HCT116 (cell line): ENCODE results near the gene TMEM181. TPM values are rescaled to one million over a fixed set of nuclear protein-coding genes. Genes with fewer than 3 reads are reported as not detected.

Experiments used
- ATAC-seq: fragments of 200-7000 bp; cut with Tn5 transposase; 2 replicates; pipeline ENCODE4 v1.9.1; 2020; ENCODE audit warnings: mild to moderate bottlenecking, moderate library complexity
- BruUV-seq: library from RNA; stranded (reverse); fragments of 400-500 nt; replicated peaks from 2 replicates; lab custom pipeline; 2021; lab: Mats Ljungman, UMichigan
- CTCF ChIA-PET: fragments of 300-600 bp; sonication (Branson Sonifier 250); formaldehyde crosslinking; loops from one replicate; lab custom pipeline; 2021; ENCODE audit warnings: antibody characterized with exemption; lab: Charles Lee
- POLR2A ChIA-PET: fragments of 300-600, 350-600 bp; sonication (Branson Sonifier 250); formaldehyde crosslinking; loops from one replicate; lab custom pipeline; 2021; ENCODE audit warnings: antibody characterized with exemption; lab: Charles Lee
- RAD21 ChIA-PET, 2 experiments: fragments of 300-600 bp; sonication (Branson Sonifier 250); formaldehyde crosslinking; loops; one replicate each; lab custom pipeline; 2023; ENCODE audit warnings: low total read pairs in 2 of 2; ENCODE audit not compliant: uncharacterized antibody in 2 of 2, unreplicated experiment in 2 of 2, low non-redundant PET in 1 of 2; lab: Charles Lee
- DNase-seq: peaks from one replicate; pipeline ENCODE4 v3.0.0-alpha.2; 2010; ENCODE audit warnings: low read depth, low spot score
- H2AFZ ChIP-seq: fragments of 200-600 bp; shearing (Covaris generic), sonication (generic); 2 replicates; pipeline ENCODE4 v1.6.1; 2017; ENCODE audit warnings: low read depth, mixed run types, mixed read lengths, antibody characterized with exemption, low read length; ENCODE audit not compliant: poor library complexity, severe bottlenecking
- H3K27ac ChIP-seq: 2 replicates; pipeline ENCODE4 v1.5.1; 2012; ENCODE audit warnings: low read depth, low read length
- H3K27me3 ChIP-seq: fragments of 200-600 bp; sonication (generic); 2 replicates; pipeline ENCODE4 v1.6.1; 2016; ENCODE audit warnings: mixed run types, low read length, mixed read lengths; ENCODE audit not compliant: insufficient read depth
- H3K36me3 ChIP-seq, 2 experiments: fragments of 200-500 bp in 1 of 2; fragments of 200-600 bp in 1 of 2; sonication (Bioruptor generic) in 1 of 2; sonication (generic) in 1 of 2; 2 replicates each; pipeline versions ENCODE4 v1.5.1 to v1.6.1; 2014 to 2016; ENCODE audit warnings: low read length in 2 of 2, inconsistent platforms in 1 of 2, mixed read lengths in 1 of 2, mixed run types in 1 of 2; ENCODE audit not compliant: insufficient read depth in 2 of 2, control insufficient read depth in 1 of 2
- H3K4me1 ChIP-seq, 2 experiments: fragments of 200-600 bp in 1 of 2; sonication (generic) in 1 of 2; 2 replicates each; pipeline versions ENCODE4 v1.5.1 to v1.6.1; 2012 to 2017; ENCODE audit warnings: low read length in 2 of 2, inconsistent platforms in 1 of 2, mild to moderate bottlenecking in 1 of 2, mixed read lengths in 1 of 2, mixed run types in 1 of 2, moderate library complexity in 1 of 2; ENCODE audit not compliant: insufficient read depth in 2 of 2, control insufficient read depth in 1 of 2
- H3K4me2 ChIP-seq: fragments of 200-600 bp; sonication (generic); 2 replicates; pipeline ENCODE4 v1.6.1; 2017; ENCODE audit warnings: mixed run types, low read length, mixed read lengths
- H3K4me3 ChIP-seq, 2 experiments: fragments of 200-600 bp in 1 of 2; sonication (generic) in 1 of 2; replicated peaks in 1 of 2; 2 replicates each; pipeline ENCODE4 v1.5.1; 2011 to 2016; ENCODE audit warnings: low read length in 2 of 2, control low read depth in 1 of 2, low read depth in 1 of 2, mild to moderate bottlenecking in 1 of 2, mixed read lengths in 1 of 2, mixed run types in 1 of 2
- H3K79me2 ChIP-seq: fragments of 200-600 bp; sonication (generic); 2 replicates; pipeline ENCODE4 v1.6.1; 2017; ENCODE audit warnings: mild to moderate bottlenecking, mixed run types, low read length, moderate library complexity, mixed read lengths; ENCODE audit not compliant: insufficient read depth
- H3K9ac ChIP-seq: fragments of 200-600 bp; sonication (generic); 2 replicates; pipeline ENCODE4 v1.6.1; 2016; ENCODE audit warnings: low read length, mixed read lengths
- H3K9me2 ChIP-seq: fragments of 200-600 bp; sonication (generic), shearing (Covaris generic); 2 replicates; pipeline ENCODE4 v1.6.1; 2017; ENCODE audit warnings: mixed run types, mild to moderate bottlenecking, moderate library complexity; ENCODE audit not compliant: insufficient read depth
- H3K9me3 ChIP-seq, 2 experiments: fragments of 200-500 bp in 1 of 2; fragments of 200-600 bp in 1 of 2; sonication (Bioruptor generic) in 1 of 2; sonication (generic) in 1 of 2; 2 replicates each; pipeline ENCODE4 v1.6.1; 2014 to 2017; ENCODE audit warnings: low read length in 2 of 2, mixed read lengths in 2 of 2, inconsistent platforms in 1 of 2, low read depth in 1 of 2, mild to moderate bottlenecking in 1 of 2, mixed run types in 1 of 2, moderate library complexity in 1 of 2; ENCODE audit not compliant: control insufficient read depth in 1 of 2, insufficient read depth in 1 of 2
- H4K20me1 ChIP-seq: fragments of 200-600 bp; sonication (generic), shearing (Covaris generic); 2 replicates; pipeline ENCODE4 v1.6.1; 2017; ENCODE audit warnings: mixed run types, mild to moderate bottlenecking, moderate library complexity; ENCODE audit not compliant: insufficient read depth
- CBX3 ChIP-seq: IDR thresholded peaks from 2 replicates; pipeline ENCODE4 v1.6.1; 2012; ENCODE audit warnings: low read depth
- ELF1 ChIP-seq: IDR thresholded peaks from 2 replicates; pipeline ENCODE4 v1.6.1; 2012; ENCODE audit warnings: low read depth, borderline replicate concordance
- JUND ChIP-seq: IDR thresholded peaks from 2 replicates; pipeline ENCODE4 v1.6.1; 2012
- RAD21 ChIP-seq: IDR thresholded peaks from 2 replicates; pipeline ENCODE4 v1.6.1; 2012; ENCODE audit warnings: low read depth, mild to moderate bottlenecking
- REST ChIP-seq: IDR thresholded peaks from 2 replicates; pipeline ENCODE4 v1.6.1; 2012; ENCODE audit warnings: low read depth
- SIN3A ChIP-seq: IDR thresholded peaks from 2 replicates; pipeline ENCODE4 v1.6.1; 2012; ENCODE audit warnings: low read depth
- SP1 ChIP-seq: IDR thresholded peaks from 2 replicates; pipeline ENCODE4 v1.6.1; 2012; ENCODE audit warnings: low read depth
- intact Hi-C: fragments of 100-400 bp; cut with micrococcal nuclease; formaldehyde crosslinking; loops from 2 replicates; pipeline ENCODE4 v1.10.0; 2022
- total RNA-seq: library from RNA; stranded (reverse); gene quantifications from one replicate; pipeline ENCODE4 v1.2.1, GENCODE V29; 2021; ENCODE audit not compliant: unreplicated experiment
- TF ChIP-seq, protein P1 (sequence below): IDR thresholded peaks from 2 replicates; pipeline ENCODE4 v1.6.1; 2012

Gene TMEM181
- total RNA-seq, 1 experiment from 2014 or later, result 34.4 TPM

DNA sequence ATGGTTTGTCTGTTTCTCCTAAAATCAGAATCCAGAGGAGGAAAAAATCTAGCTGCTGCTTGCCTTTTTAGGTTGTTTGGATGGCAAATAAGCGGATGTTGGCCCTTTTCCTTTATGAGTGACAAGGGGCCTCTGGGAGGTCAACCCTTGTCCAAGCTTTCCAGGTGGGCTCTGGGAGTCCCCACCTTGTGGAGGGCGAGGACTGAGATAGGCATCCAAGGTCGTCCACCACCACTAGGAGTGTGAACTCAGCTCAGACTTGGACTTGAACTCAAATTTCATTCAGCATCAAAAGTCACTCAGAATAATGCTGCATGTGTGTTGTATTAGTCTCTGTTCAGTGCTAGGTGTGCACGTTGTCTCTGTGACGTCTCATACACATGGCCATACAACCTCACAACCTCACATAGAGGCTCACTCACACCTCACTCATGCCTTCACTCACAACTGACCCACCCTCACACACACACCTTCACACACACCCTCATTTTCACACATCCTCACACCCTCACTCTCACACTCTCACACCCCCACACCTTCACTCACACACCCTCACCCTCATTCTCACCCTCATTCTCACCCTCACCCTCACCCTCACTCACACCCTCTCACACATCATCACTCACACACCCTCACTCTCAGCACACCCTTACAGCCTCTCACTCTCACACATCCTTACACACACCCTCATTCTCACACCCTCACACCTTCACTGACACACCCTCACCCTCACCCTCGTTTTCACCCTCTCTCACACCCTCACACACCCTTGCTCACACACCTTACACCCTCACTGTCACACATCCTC is 66.7 kb downstream of the TMEM181 start:
- Histone ChIP-seq H2AFZ (no peak overlapping the region), H3K27me3 (no peaks in the 10 kb centered on the region), H3K4me1 (peaks cover 6 to 24% of the 10 kb centered on the region in 2 experiments; a peak in 3 of 4 replicates), H3K36me3 (peaks cover 16 to 64% of the 10 kb centered on the region in 2 experiments), H3K27ac (no peak overlapping the region), H3K9ac (no peak overlapping the region), H4K20me1 (no peaks in the 10 kb centered on the region), H3K9me3 (no peaks in the 10 kb centered on the region), H3K4me3 (no peak overlapping the region), H3K4me2 (no peak overlapping the region), H3K79me2 (peaks cover 9% of the 10 kb centered on the region; the same call in 1 of the 2 replicates), H3K9me2 (no peaks in the 10 kb centered on the region)
- ATAC-seq (no peak), DNase-seq (no peak)
- RAD21 ChIA-PET, result no interaction called here
- intact Hi-C loops, result no loop called here
- POLR2A ChIA-PET, result no interaction called here
- TF ChIP-seq REST (no peak), RAD21 (no peak), ELF1 (no peak), SP1 (no peak), JUND (no peak), SIN3A (no peak), CBX3 (no peak)
- TF ChIP-seq, protein P1, sequence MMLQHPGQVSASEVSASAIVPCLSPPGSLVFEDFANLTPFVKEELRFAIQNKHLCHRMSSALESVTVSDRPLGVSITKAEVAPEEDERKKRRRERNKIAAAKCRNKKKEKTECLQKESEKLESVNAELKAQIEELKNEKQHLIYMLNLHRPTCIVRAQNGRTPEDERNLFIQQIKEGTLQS, result no peak
- CTCF ChIA-PET, result no interaction called here
- BruUV-seq, result no TSS peak
